Measurements from ENCODE around the gene KCNIP2. TPM values are rescaled to one million over a fixed set of nuclear protein-coding genes. Genes with fewer than 3 reads are reported as not detected.

The KCNIP2 gene
- total RNA-seq, 1 donor from 2014 or later: 30.0 TPM

DNA sequence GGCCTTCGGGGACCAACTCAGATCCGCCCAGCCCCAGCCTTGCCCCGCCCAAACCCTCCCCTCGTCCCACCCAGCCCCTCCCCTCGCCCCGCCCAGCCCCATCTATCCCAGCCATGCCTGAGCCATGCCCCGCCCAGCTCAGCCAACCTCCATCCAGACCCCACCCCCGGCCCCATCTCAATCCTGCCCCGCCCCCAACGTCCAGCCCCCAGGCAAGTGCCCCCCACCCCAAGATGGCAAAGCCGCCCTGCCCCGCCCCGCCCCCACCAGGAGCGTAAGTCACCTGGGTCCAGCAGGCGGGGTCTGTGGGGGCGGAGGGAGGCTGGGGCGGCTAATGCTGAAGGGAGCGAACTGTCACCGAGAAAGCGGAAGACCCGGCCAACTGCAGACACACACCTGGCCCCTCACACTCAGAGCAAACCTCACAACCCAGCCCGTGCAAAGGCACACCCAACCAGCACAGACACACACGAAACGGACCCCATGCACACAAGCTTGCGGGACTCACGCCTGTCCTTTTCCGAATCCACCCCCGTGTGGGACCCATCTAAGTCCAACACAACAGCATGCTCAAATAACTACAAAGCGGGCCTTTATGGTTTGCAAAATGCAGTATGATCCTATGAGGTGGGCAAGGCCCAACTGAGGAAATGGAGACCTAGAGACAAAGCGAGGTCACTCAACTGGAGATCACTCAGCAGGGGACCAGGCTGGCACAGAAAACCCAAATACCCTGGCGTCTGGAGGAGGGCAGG lies 13.9 kb downstream of the KCNIP2 start:
- Mint-ChIP-seq H3K27me3 (ENCODE audit: unreplicated experiment) (peaks cover 12% of the 10 kb centered on the region), H3K36me3 (ENCODE audit: unreplicated experiment) (peaks cover 5% of the 10 kb centered on the region)
- peak; percentile 82 for DNase-seq

DNA sequence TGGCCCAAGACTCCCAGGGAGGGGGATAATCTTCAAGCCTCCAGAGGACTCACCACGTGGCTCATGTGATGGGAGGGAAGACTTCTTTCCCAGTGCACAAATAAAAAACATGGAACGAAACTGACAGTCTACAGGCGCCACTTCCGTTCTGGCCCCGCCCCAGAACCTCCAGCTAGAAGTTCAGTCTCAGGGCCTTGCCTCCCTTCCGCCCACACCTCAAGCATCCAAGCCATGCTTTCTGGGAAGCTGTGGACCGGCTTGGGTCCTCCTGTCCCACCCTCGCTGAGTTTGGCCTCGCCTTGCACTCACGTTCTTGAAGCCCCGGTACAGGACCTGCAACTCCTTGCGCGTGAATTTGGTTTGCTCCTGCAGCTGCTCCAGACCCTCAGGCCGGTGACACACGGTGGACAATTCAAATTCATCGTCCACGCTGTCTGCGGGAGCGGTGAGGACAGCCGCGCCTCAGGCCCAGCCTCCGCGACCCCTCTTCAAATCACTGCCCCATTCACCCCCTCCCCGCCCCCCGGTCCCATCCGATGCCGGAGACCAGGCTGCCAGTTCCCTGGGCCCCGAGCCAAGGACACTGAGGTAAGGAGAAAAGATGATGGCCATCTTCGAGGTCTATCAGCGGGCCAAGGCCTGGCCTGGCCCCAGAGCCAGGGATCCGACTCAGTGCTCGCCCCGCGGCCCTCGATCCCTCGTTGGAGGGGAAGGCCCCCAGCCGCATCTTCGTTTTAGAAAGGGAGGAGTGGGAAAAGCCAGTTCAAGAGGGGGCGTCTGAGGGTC lies 14.6 kb downstream of the KCNIP2 start:
- Mint-ChIP-seq H3K4me1 (ENCODE audit: low read depth, unreplicated experiment) (peaks cover 23% of the 10 kb centered on the region), H3K36me3 (ENCODE audit: unreplicated experiment) (peaks cover 5% of the 10 kb centered on the region), H3K4me3 (ENCODE audit: unreplicated experiment) (peak overlapping the region; percentile 38), H3K9me3 (ENCODE audit: unreplicated experiment) (peaks cover 3% of the 10 kb centered on the region), H3K27me3 (ENCODE audit: unreplicated experiment) (peaks cover 12% of the 10 kb centered on the region), H3K27ac (ENCODE audit: unreplicated experiment) (peak overlapping the region; percentile 55)
- TF ChIP-seq, protein P1, sequence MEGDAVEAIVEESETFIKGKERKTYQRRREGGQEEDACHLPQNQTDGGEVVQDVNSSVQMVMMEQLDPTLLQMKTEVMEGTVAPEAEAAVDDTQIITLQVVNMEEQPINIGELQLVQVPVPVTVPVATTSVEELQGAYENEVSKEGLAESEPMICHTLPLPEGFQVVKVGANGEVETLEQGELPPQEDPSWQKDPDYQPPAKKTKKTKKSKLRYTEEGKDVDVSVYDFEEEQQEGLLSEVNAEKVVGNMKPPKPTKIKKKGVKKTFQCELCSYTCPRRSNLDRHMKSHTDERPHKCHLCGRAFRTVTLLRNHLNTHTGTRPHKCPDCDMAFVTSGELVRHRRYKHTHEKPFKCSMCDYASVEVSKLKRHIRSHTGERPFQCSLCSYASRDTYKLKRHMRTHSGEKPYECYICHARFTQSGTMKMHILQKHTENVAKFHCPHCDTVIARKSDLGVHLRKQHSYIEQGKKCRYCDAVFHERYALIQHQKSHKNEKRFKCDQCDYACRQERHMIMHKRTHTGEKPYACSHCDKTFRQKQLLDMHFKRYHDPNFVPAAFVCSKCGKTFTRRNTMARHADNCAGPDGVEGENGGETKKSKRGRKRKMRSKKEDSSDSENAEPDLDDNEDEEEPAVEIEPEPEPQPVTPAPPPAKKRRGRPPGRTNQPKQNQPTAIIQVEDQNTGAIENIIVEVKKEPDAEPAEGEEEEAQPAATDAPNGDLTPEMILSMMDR (IDR thresholded peaks at IDR 0.05; ENCODE audit: partially characterized antibody, unreplicated experiment): no peak
- DNase-seq: no peak

More for the DNA sequence above, 13.9 kb downstream of the KCNIP2 start:
- Mint-ChIP-seq H3K4me1 (ENCODE audit: low read depth, unreplicated experiment) (peaks cover 26% of the 10 kb centered on the region), H3K9me3 (ENCODE audit: unreplicated experiment) (peaks cover 5% of the 10 kb centered on the region), H3K27ac (ENCODE audit: unreplicated experiment) (peak overlapping the region; percentile 82), H3K4me3 (ENCODE audit: unreplicated experiment) (peak overlapping the region; percentile 86)
- TF ChIP-seq, protein P1 (IDR thresholded peaks at IDR 0.05; ENCODE audit: partially characterized antibody, unreplicated experiment): no peak

DNA sequence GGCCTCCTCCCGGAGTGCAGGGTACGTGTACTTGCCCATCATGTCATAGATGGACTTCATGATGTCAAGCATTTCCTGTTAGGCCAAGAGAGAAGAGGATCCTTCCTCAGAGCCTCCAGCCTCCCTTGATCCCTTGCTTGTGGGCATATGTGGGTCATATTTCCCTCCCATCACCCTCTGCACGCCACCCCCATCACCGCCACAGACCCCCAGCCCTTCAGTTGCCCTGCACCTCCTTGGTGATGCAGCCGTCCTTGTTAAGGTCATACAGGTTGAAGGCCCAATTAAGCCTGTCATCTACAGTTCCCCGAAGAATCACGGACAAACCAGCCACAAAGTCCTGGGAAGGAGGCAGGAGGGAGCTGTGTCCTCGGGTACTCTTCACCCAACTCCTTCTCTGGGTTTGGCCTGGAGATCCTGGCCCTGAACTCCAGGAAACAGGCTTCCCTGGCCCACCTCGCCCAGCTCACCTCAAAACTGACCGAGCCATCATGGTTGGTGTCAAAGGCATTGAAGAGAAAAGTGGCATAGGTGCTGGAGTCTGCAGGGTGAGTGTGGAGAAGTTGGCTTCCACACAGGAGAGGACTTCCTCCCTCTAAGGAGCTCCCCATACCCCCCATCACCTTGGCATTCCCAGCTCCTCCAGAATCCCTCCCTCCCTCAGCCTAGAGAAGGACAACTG lies 15.5 kb downstream of the KCNIP2 start:
- peaks cover 5% of the 10 kb centered on the region for H3K36me3 Mint-ChIP-seq (ENCODE audit: unreplicated experiment)
- H3K4me1 Mint-ChIP-seq (ENCODE audit: low read depth, unreplicated experiment): peaks cover 18% of the 10 kb centered on the region
- H3K9me3 Mint-ChIP-seq (ENCODE audit: unreplicated experiment): peaks cover 3% of the 10 kb centered on the region
- TF ChIP-seq, protein P1 (IDR thresholded peaks at IDR 0.05; ENCODE audit: partially characterized antibody, unreplicated experiment): no peak
- no peak for DNase-seq
- no peak overlapping the region for H3K4me3 Mint-ChIP-seq (ENCODE audit: unreplicated experiment)
- no peak overlapping the region for H3K27ac Mint-ChIP-seq (ENCODE audit: unreplicated experiment)
- peaks cover 12% of the 10 kb centered on the region for H3K27me3 Mint-ChIP-seq (ENCODE audit: unreplicated experiment)

DNA sequence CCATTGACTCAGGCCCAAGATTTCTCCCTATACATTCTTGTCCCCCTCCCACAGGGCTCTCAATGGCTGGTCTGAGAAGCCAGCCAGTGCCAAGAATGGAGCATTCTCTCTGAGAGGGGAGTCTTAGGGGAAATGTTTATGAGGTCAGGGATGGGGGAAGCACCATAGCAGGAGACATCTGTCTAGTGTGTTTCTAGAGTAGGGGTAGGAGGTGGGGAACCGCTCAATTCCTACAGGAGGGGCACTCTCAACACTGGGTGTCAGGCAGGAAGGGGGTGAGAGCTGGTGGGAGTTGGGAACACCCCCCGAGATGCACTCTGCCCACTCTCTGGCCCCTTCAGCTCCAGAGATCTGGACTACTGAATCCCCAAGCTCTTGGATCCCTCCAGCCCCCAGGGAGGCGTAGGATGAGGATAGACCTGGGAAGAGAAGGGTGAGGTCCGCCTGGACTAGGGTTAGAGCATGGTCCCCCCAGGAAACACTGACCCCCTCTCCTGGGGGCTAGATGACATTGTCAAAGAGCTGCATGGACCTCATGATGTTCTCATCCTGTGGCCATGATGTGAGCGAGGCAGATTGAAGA lies 16.7 kb downstream of the KCNIP2 start:
- Mint-ChIP-seq H3K27me3 (ENCODE audit: unreplicated experiment) (peaks cover 10% of the 10 kb centered on the region), H3K27ac (ENCODE audit: unreplicated experiment) (no peak overlapping the region), H3K4me3 (ENCODE audit: unreplicated experiment) (peak overlapping the region; percentile 26), H3K9me3 (ENCODE audit: unreplicated experiment) (peaks cover 5% of the 10 kb centered on the region), H3K4me1 (ENCODE audit: low read depth, unreplicated experiment) (peaks cover 14% of the 10 kb centered on the region), H3K36me3 (ENCODE audit: unreplicated experiment) (peaks cover 5% of the 10 kb centered on the region)
- DNase-seq: no peak
- TF ChIP-seq, protein P1 (IDR thresholded peaks at IDR 0.05; ENCODE audit: partially characterized antibody, unreplicated experiment): no peak
